Measurements from ENCODE around the gene HNRNPA3.

DNA sequence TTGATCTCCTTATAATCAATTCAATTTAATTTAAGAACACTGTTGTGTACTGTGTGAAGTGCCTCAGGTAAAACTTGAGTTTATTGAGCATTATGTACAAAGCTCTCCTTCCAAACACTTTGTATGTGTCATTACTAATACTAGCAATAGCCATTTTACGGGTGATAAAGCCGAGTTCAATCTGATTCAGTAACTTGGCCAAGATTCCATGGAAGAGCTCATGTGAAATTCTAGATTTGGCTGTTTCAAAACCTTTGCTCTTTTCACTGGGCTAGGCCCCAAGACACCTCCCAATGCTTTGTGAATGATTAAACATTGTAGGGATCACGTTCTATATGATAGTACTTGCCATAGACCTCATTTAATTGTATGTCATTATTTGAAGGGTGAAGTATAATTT is 60.8 kb downstream of the HNRNPA3 start:
- TF ChIP-seq, protein P1, sequence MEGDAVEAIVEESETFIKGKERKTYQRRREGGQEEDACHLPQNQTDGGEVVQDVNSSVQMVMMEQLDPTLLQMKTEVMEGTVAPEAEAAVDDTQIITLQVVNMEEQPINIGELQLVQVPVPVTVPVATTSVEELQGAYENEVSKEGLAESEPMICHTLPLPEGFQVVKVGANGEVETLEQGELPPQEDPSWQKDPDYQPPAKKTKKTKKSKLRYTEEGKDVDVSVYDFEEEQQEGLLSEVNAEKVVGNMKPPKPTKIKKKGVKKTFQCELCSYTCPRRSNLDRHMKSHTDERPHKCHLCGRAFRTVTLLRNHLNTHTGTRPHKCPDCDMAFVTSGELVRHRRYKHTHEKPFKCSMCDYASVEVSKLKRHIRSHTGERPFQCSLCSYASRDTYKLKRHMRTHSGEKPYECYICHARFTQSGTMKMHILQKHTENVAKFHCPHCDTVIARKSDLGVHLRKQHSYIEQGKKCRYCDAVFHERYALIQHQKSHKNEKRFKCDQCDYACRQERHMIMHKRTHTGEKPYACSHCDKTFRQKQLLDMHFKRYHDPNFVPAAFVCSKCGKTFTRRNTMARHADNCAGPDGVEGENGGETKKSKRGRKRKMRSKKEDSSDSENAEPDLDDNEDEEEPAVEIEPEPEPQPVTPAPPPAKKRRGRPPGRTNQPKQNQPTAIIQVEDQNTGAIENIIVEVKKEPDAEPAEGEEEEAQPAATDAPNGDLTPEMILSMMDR (IDR thresholded peaks at IDR 0.05): no peak
- no peak for TF ChIP-seq POLR2AphosphoS5 (IDR thresholded peaks at IDR 0.05)
- no peak for TF ChIP-seq POLR2A (IDR thresholded peaks at IDR 0.05)

Measured in suprapubic skin (tissue), 4 donors.